ENCODE results near the gene HNRNPL. TPM values are rescaled to one million over a fixed set of nuclear protein-coding genes. Genes with fewer than 3 reads are reported as not detected.

The HNRNPL gene
- total and polyA plus RNA-seq, 10 of the 15 experiments (the other 5 are each of a cell fraction or from before 2014, with no cell fraction given): 32.5 to 512 (median 306) TPM

DNA sequence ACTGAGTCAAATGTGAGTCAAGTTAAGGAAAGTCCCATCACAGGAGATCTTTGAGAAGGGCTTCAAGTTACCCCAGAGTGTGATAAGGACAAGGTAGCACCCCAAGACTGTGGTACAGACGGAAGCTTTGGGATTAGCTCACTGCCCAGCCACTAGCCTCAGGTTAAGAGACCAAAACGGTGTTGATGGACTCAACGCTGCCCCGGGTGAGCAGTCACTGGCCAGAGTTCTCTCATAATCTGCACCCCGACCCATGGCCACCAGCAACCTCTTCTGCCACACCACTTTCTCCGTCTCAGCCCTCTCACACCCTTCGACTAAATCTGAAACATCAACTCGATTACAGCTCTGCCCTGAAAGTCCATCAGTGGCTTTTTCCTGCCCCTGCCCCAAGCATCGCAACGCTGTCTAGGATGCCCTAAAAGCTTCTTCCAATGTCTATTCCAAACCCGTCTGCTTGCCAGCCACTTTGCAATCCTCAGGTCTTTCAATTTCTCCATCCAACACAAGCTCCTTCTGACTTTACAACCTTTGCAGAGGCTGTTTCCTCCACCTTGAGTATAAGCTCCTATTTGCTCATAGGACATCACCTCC lies 5.6 kb downstream of the HNRNPL start:
- H3K27ac ChIP-seq (ENCODE audit: control insufficient read depth, insufficient read depth): no peak overlapping the region
- ChIA-PET RAD21 (ENCODE audit: unreplicated experiment) (interaction anchor here (0.7 kb wide), 1 partner anchor 20 kb away, joined by 3 read pairs; no protein-coding TSS in a partner anchor), POLR2A (interaction anchor here (0.5 to 0.9 kb wide), 4 partner anchors 12 to 312 kb away, joined by 3 to 5 read pairs (median 4); no protein-coding TSS in a partner anchor), CTCF (interaction anchor here (1.6 kb wide), 1 partner anchor 44 kb away, joined by 5 read pairs; no protein-coding TSS in a partner anchor), SMC1A (ENCODE audit: uncharacterized antibody, unreplicated experiment) (interaction anchor here (0.7 to 1.4 kb wide), 2 partner anchors 25 to 158 kb away, joined by 3 to 4 read pairs; no protein-coding TSS in a partner anchor)
- peak; percentile 55 for TF ChIP-seq POLR2AphosphoS5 (IDR thresholded peaks at IDR 0.05; ENCODE audit: low read length)
- no peak for TF ChIP-seq IRF5 (IDR thresholded peaks at IDR 0.05; ENCODE audit: borderline replicate concordance)
- H3K4me1 ChIP-seq (ENCODE audit: control insufficient read depth, insufficient read depth, low read length): peaks cover 26% of the 10 kb centered on the region
- H3K27me3 ChIP-seq (replicated peaks in 1 of 2; ENCODE audit: control insufficient read depth in 2 of 2, insufficient read depth in 2 of 2, low read length in 1 of 2): no peaks in the 10 kb centered on the region
- no peak for FAIRE-seq
- ATAC-seq: no peak
- no peak overlapping the region for H2AFZ ChIP-seq (ENCODE audit: control insufficient read depth, low read depth, low read length)
- H3K4me3 ChIP-seq: no peak overlapping the region
- no peak for DNase-seq (ENCODE audit: low read depth, low spot score)
- peaks cover 12% of the 10 kb centered on the region for H4K20me1 ChIP-seq (ENCODE audit: control insufficient read depth, insufficient read depth)
- intact Hi-C loops (cut with micrococcal nuclease; ENCODE audit: unreplicated experiment): no loop called here
- no peaks in the 10 kb centered on the region for H3K9me3 ChIP-seq (replicated peaks; ENCODE audit: control insufficient read depth, insufficient read depth, low read length)
- H3K79me2 ChIP-seq (ENCODE audit: control insufficient read depth, insufficient read depth, low read length): peaks cover 59% of the 10 kb centered on the region
- TSS peak; percentile 8 for BruUV-seq (replicated peaks)
- peak overlapping the region; percentile 34 for H3K4me2 ChIP-seq (ENCODE audit: control insufficient read depth, insufficient read depth)
- WGBS (ENCODE audit: insufficient coverage, insufficient replicate concordance, low lambda C conversion rate, missing lambda C conversion rate): 74% methylated on average over 11 of the region's 11 CpGs
- H3K36me3 ChIP-seq (ENCODE audit: control insufficient read depth in 2 of 2, insufficient read depth in 2 of 2, low read length in 1 of 2): peaks cover 41 to 67% of the 10 kb centered on the region in 2 experiments
- in situ Hi-C loops (cut with MboI): no loop called here
- no peak overlapping the region for H3K9ac ChIP-seq (ENCODE audit: control insufficient read depth, insufficient read depth, low read length)

DNA sequence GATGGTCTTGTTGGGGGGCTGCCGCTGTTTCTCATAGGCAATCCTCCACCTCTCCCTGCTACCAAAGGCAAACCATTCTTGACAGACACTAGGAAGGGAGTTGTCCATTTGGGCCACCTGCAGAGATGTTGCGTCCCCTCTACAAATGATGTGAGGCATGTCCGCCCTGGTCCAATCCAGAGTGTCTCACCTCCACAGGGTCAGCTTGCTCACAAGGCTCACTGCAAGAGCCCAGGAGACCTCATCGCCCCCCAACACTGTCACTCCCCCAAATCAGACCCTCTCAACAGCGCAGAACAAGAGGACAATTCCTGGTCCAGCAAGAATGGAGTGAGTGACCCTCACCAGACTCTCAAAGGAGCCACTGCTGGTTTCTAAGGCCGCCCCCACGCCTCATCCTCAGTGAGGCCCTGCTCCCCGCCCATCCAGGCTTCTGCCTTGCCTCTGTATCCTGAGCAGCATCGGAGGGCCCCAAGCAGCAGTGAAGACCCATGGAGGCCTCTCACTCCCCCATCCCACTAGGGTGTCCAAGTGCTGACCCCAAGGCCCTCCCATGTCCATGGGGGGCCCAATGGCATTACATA lies 6.5 kb downstream of the HNRNPL start:
- POLR2A ChIA-PET: interaction anchor here (1.2 kb wide), 1 partner anchor 11 kb away, joined by 7 read pairs; the partner anchor contains the start of gene ECH1
- H3K27me3 ChIP-seq (replicated peaks in 1 of 2; ENCODE audit: control insufficient read depth in 2 of 2, insufficient read depth in 2 of 2, low read length in 1 of 2): no peaks in the 10 kb centered on the region
- RAD21 ChIA-PET (ENCODE audit: unreplicated experiment): interaction anchor here (1.6 kb wide), 1 partner anchor 12 kb away, joined by 4 read pairs; the partner anchor contains the start of gene ECH1
- H2AFZ ChIP-seq (ENCODE audit: control insufficient read depth, low read depth, low read length): no peak overlapping the region
- H3K79me2 ChIP-seq (ENCODE audit: control insufficient read depth, insufficient read depth, low read length): peaks cover 50% of the 10 kb centered on the region
- H3K4me3 ChIP-seq: 0 out of 2 replicates have a peak overlapping the region, but pooled peaks have one; percentile 8
- no peak overlapping the region; the same call in 1 of the 2 replicates for H3K27ac ChIP-seq (ENCODE audit: control insufficient read depth, insufficient read depth)
- CTCF ChIA-PET: interaction anchor here (1.6 kb wide), 1 partner anchor 44 kb away, joined by 5 read pairs; no protein-coding TSS in a partner anchor
- in situ Hi-C loops (cut with MboI): no loop called here
- intact Hi-C loops (cut with micrococcal nuclease; ENCODE audit: unreplicated experiment): no loop called here
- H3K4me2 ChIP-seq (ENCODE audit: control insufficient read depth, insufficient read depth): peak overlapping the region; percentile 6
- 91% methylated on average over 9 of the region's 9 CpGs for WGBS (ENCODE audit: insufficient coverage, insufficient replicate concordance, low lambda C conversion rate, missing lambda C conversion rate)
- peaks cover 26% of the 10 kb centered on the region for H3K4me1 ChIP-seq (ENCODE audit: control insufficient read depth, insufficient read depth, low read length)
- H3K36me3 ChIP-seq (ENCODE audit: control insufficient read depth in 2 of 2, insufficient read depth in 2 of 2, low read length in 1 of 2): peaks cover 49 to 73% of the 10 kb centered on the region in 2 experiments
- no peaks in the 10 kb centered on the region for H3K9me3 ChIP-seq (replicated peaks; ENCODE audit: control insufficient read depth, insufficient read depth, low read length)
- no peak for DNase-seq (ENCODE audit: low read depth, low spot score)
- ATAC-seq: no peak
- no peak overlapping the region for H3K9ac ChIP-seq (ENCODE audit: control insufficient read depth, insufficient read depth, low read length)
- TF ChIP-seq ZNF622 (IDR thresholded peaks at IDR 0.05) (no peak), POLR2A (IDR thresholded peaks at IDR 0.05; ENCODE audit: low read depth, low read length) (0 out of 2 replicates have a peak, but pooled peaks have one; percentile 15)
- FAIRE-seq: no peak
- SMC1A ChIA-PET (ENCODE audit: uncharacterized antibody, unreplicated experiment): no interaction called here
- BruUV-seq (replicated peaks): TSS peak; percentile 1
- peaks cover 9% of the 10 kb centered on the region for H4K20me1 ChIP-seq (ENCODE audit: control insufficient read depth, insufficient read depth)
